B cell (primary cell): ENCODE data around the gene PODXL. TPM values are rescaled to one million over a fixed set of nuclear protein-coding genes. Genes with fewer than 3 reads are reported as not detected.

ENCODE experiments used
- ATAC-seq: fragments of 200-7000 bp; cut with Tn5 transposase; one replicate; pipeline ENCODE4 v1.10.0; 2021; ENCODE audit warnings: low read depth, mild to moderate bottlenecking, moderate number of reproducible peaks, moderate library complexity
- CTCF ChIA-PET: fragments of 350-600 bp; sonication (Branson Sonifier 250); formaldehyde crosslinking; loops from one replicate; lab custom pipeline; 2021; ENCODE audit warnings: antibody characterized with exemption, inconsistent platforms; lab: Charles Lee
- POLR2A ChIA-PET: fragments of 350-600 bp; sonication (Branson Sonifier 250); formaldehyde crosslinking; loops from one replicate; lab custom pipeline; 2021; ENCODE audit warnings: antibody characterized with exemption; lab: Charles Lee
- DNase-seq: peaks from one replicate; pipeline ENCODE4 v3.0.0; 2013
- H2AFZ ChIP-seq: 2 replicates; pipeline ENCODE4 v1.6.1; 2012; ENCODE audit warnings: mild to moderate bottlenecking, low read depth, low read length; ENCODE audit not compliant: insufficient read depth, poor library complexity, severe bottlenecking
- H3K27ac ChIP-seq, 2 donors: 1 replicate in 1 of 2; 2 replicates in 1 of 2; pipeline ENCODE4 v1.5.1; 2012 to 2013; ENCODE audit warnings: low read length in 2 of 2, mild to moderate bottlenecking in 2 of 2, moderate library complexity in 1 of 2
- H3K27me3 ChIP-seq, 4 experiments: fragments of 200-600 bp in 1 of 4; sonication (generic) in 1 of 4; replicated peaks in 1 of 4; 1 replicate in 2 of 4; 2 replicates in 2 of 4; pipeline versions ENCODE4 v1.6.1 to v1.7.0; 2013 to 2016; ENCODE audit warnings: low read length in 3 of 4, mild to moderate bottlenecking in 2 of 4, mixed read lengths in 1 of 4, moderate library complexity in 1 of 4; ENCODE audit not compliant: insufficient read depth in 4 of 4, control insufficient read depth in 3 of 4; ENCODE audit errors: control extremely low read depth in 1 of 4
- H3K36me3 ChIP-seq, 2 experiments: replicated peaks in 1 of 2; 1 replicate in 1 of 2; 2 replicates in 1 of 2; pipeline versions ENCODE4 v1.6.1 to v1.7.1; 2013; ENCODE audit warnings: low read length in 1 of 2; ENCODE audit not compliant: insufficient read depth in 2 of 2, control insufficient read depth in 1 of 2; ENCODE audit errors: control extremely low read depth in 1 of 2, extremely low read depth in 1 of 2
- H3K4me1 ChIP-seq, 2 donors: fragments of 200-600 bp in 1 of 2; sonication (generic) in 1 of 2; 1 replicate in 1 of 2; 2 replicates in 1 of 2; pipeline versions ENCODE4 v1.5.1 to v1.6.1; 2013 to 2017; ENCODE audit warnings: low read length in 2 of 2; ENCODE audit not compliant: control insufficient read depth in 2 of 2, insufficient read depth in 2 of 2
- H3K4me2 ChIP-seq: replicated peaks from 2 replicates; pipeline ENCODE3; 2012; ENCODE audit warnings: mild to moderate bottlenecking, low read depth, low read length; ENCODE audit not compliant: poor library complexity, severe bottlenecking
- H3K4me3 ChIP-seq, 5 experiments: fragments of 200-600 bp in 1 of 5; sonication (generic) in 1 of 5; 1 replicate in 3 of 5; 2 replicates in 2 of 5; pipeline versions ENCODE4 v1.5.1 to v1.7.0; 2011 to 2016; ENCODE audit warnings: low read length in 4 of 5, mild to moderate bottlenecking in 4 of 5, low read depth in 2 of 5, control low read depth in 1 of 5, moderate library complexity in 1 of 5; ENCODE audit not compliant: insufficient read depth in 1 of 5; ENCODE audit errors: control extremely low read depth in 1 of 5, extremely low read depth in 1 of 5
- H3K79me2 ChIP-seq: fragments of 200-600 bp; sonication (generic); one replicate; pipeline ENCODE4 v1.6.0; 2016; ENCODE audit warnings: low read length; ENCODE audit not compliant: control insufficient read depth, insufficient read depth
- H3K9ac ChIP-seq: fragments of 200-600 bp; sonication (generic); 2 replicates; pipeline ENCODE4 v1.6.1; 2017; ENCODE audit warnings: mild to moderate bottlenecking, low read length, moderate library complexity
- H3K9me3 ChIP-seq, 3 donors: one replicate each; pipeline versions ENCODE4 v1.6.1 to v1.7.1; 2013; ENCODE audit warnings: low read length in 2 of 3; ENCODE audit not compliant: control insufficient read depth in 2 of 3, insufficient read depth in 1 of 3; ENCODE audit errors: control extremely low read depth in 1 of 3
- H4K20me1 ChIP-seq: 2 replicates; pipeline ENCODE4 v1.6.0; 2012; ENCODE audit warnings: mild to moderate bottlenecking, low read length; ENCODE audit not compliant: insufficient read depth, control insufficient read depth, poor library complexity, severe bottlenecking
- H3K27ac Mint-ChIP-seq: one replicate; pipeline ENCODE4 v1.8.0; 2021; ENCODE audit warnings: mixed read lengths
- H3K27me3 Mint-ChIP-seq: one replicate; pipeline ENCODE4 v1.8.0; 2021; ENCODE audit warnings: mixed read lengths
- H3K4me1 Mint-ChIP-seq: one replicate; pipeline ENCODE4 v1.8.0; 2021; ENCODE audit warnings: mixed read lengths
- H3K4me3 Mint-ChIP-seq: one replicate; pipeline ENCODE4 v1.8.0; 2021; ENCODE audit warnings: mixed read lengths
- H3K9me3 Mint-ChIP-seq: one replicate; pipeline ENCODE4 v1.8.0; 2022; ENCODE audit warnings: mixed read lengths; ENCODE audit not compliant: insufficient read depth
- CTCF ChIP-seq: fragments of 200-600 bp; IDR thresholded peaks from one replicate; pipeline ENCODE4 v1.8.0; 2022; ENCODE audit warnings: antibody characterized with exemption, mild to moderate bottlenecking
- EZH2 ChIP-seq: IDR thresholded peaks from 2 replicates; pipeline ENCODE4 v1.6.1; 2012; ENCODE audit warnings: borderline replicate concordance, low read depth, mild to moderate bottlenecking, moderate library complexity, low read length; ENCODE audit not compliant: insufficient read depth, poor library complexity, severe bottlenecking
- WGBS: methylation state at CpG from one replicate; pipeline ENCODE4 v1.1.5; 2013; ENCODE audit warnings: missing lambda C conversion rate; ENCODE audit not compliant: insufficient coverage; 5-methylcytosine and 5-hydroxymethylcytosine counted together
- intact Hi-C: fragments of 100-400 bp; cut with micrococcal nuclease; formaldehyde crosslinking; loops from one replicate; pipeline ENCODE4 v1.10.0; 2022
- polyA plus RNA-seq: library from polyadenylated mRNA; depleted of rRNA; stranded (reverse); fragments of >200 nt; gene quantifications from 2 replicates; pipeline ENCODE4 v1.2.3, GENCODE V29; 2012
- total RNA-seq, 2 donors: library from RNA; stranded (reverse); fragments of 120-200 nt in 1 of 2; gene quantifications; 1 replicate in 1 of 2; 2 replicates in 1 of 2; pipeline versions ENCODE4 v1.2.3 to v1.2.4, GENCODE V29; 2013 to 2022

Gene PODXL
- total and polyA plus RNA-seq, 2 donors (not counting 1 experiment from before 2014, with no cell fraction given), result 1.5 to 5.8 TPM

- ChIA-PET CTCF (no interaction called here), POLR2A (no interaction called here)
- Mint-ChIP-seq H3K4me1 (no peaks in the 10 kb centered on the region), H3K27me3 (no peaks in the 10 kb centered on the region), H3K27ac (no peak overlapping the region), H3K4me3 (no peak overlapping the region), H3K9me3 (no peaks in the 10 kb centered on the region)
- no peak for TF ChIP-seq EZH2
- TF ChIP-seq CTCF, result no peak
- intact Hi-C loops, result no loop called here
- Histone ChIP-seq H3K27ac (no peak overlapping the region), H3K79me2 (no peaks in the 10 kb centered on the region), H4K20me1 (no peaks in the 10 kb centered on the region), H3K36me3 (no peaks in the 10 kb centered on the region), H3K9ac (no peak overlapping the region), H3K9me3 (no peaks in the 10 kb centered on the region), H3K27me3 (no peaks in the 10 kb centered on the region), H3K4me1 (no peaks in the 10 kb centered on the region), H2AFZ (no peak overlapping the region), H3K4me3 (no peak overlapping the region), H3K4me2 (no peak overlapping the region)
- DNase-seq, result no peak
- WGBS, result 96% methylated on average over 15 of the region's 18 CpGs
- ATAC-seq, result no peak
These were observed 15.8 kb downstream of the PODXL start for GRCh38 chr7:131540491-131541162.

DNA sequence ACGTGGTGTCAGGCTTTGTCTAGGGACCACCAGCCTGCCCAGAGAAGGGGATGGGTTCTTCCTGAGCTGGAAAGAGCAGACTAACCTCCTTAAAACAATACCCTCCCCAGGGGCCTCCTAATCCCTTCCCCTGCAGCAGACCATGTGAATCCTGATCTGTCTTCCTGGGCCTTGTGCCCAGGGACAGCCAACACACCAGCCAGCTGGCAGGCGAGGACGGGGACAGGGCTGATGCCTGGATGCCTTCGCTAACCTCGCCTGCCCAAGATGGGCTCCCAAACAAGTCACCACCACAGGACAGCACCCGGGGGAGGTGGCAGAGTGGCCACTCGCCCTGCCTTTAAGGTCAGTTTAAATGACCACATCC, 17.6 kb downstream of the PODXL start:
- no peak overlapping the region for H3K27ac ChIP-seq
- H3K4me1 ChIP-seq, result no peaks in the 10 kb centered on the region
- Mint-ChIP-seq H3K9me3 (no peaks in the 10 kb centered on the region), H3K27ac (no peak overlapping the region), H3K4me3 (no peak overlapping the region), H3K27me3 (no peaks in the 10 kb centered on the region), H3K4me1 (no peaks in the 10 kb centered on the region)
- no peak overlapping the region for H3K4me3 ChIP-seq
- DNase-seq (no peak), ATAC-seq (no peak)
- no peak overlapping the region for H3K9ac ChIP-seq
- no peak overlapping the region for H2AFZ ChIP-seq
- H4K20me1 ChIP-seq, result no peaks in the 10 kb centered on the region
- no peak overlapping the region for H3K4me2 ChIP-seq
- ChIA-PET CTCF (no interaction called here), POLR2A (no interaction called here)
- intact Hi-C loops, result no loop called here
- no peaks in the 10 kb centered on the region for H3K27me3 ChIP-seq
- no peaks in the 10 kb centered on the region for H3K79me2 ChIP-seq
- H3K36me3 ChIP-seq, result no peaks in the 10 kb centered on the region
- WGBS, result 91% methylated on average over 6 of the region's 7 CpGs
- no peaks in the 10 kb centered on the region for H3K9me3 ChIP-seq
- TF ChIP-seq CTCF (no peak), EZH2 (no peak)
